ENCODE results near the gene RNU5D-1.

RNU5D-1 gene

GRCh38 chr1:44730741-44731512, at the start of gene RNU5D-1:
TSS of gene RNU5D-1 (minus strand) at chr1:44731170.
- no peak within 1 kb of the TSS for H3K4me3 ChIP-seq (ENCODE audit: low read depth, low read length)
- peak; percentile 75 for TF ChIP-seq CTCF (IDR thresholded peaks at IDR 0.05; ENCODE audit: borderline replicate concordance, insufficient read depth, low read depth, low read length)

GRCh38 chr1:44780583-44781121, 49.7 kb upstream of the RNU5D-1 start:
- TF ChIP-seq CTCF (IDR thresholded peaks at IDR 0.05; ENCODE audit: borderline replicate concordance, insufficient read depth, low read depth, low read length): no peak

GRCh38 chr1:44778705-44779576, 48.0 kb upstream of the RNU5D-1 start:
- H3K4me3 ChIP-seq (ENCODE audit: low read depth, low read length): no peak overlapping the region
- TF ChIP-seq CTCF (IDR thresholded peaks at IDR 0.05; ENCODE audit: borderline replicate concordance, insufficient read depth, low read depth, low read length): no peak

More at GRCh38 chr1:44780583-44781121, 49.7 kb upstream of the RNU5D-1 start:
- no peak overlapping the region for H3K4me3 ChIP-seq (ENCODE audit: low read depth, low read length)

GRCh38 chr1:44777969-44778635, 47.1 kb upstream of the RNU5D-1 start:
- TF ChIP-seq CTCF (IDR thresholded peaks at IDR 0.05; ENCODE audit: borderline replicate concordance, insufficient read depth, low read depth, low read length): no peak
- no peak overlapping the region for H3K4me3 ChIP-seq (ENCODE audit: low read depth, low read length)

GRCh38 chr1:44777547-44777946, 46.6 kb upstream of the RNU5D-1 start:
- TF ChIP-seq CTCF (IDR thresholded peaks at IDR 0.05; ENCODE audit: borderline replicate concordance, insufficient read depth, low read depth, low read length): no peak
- H3K4me3 ChIP-seq (ENCODE audit: low read depth, low read length): peak overlapping the region; percentile 98

GRCh38 chr1:44776730-44777068, 45.7 kb upstream of the RNU5D-1 start:
- peak overlapping the region; percentile 98 for H3K4me3 ChIP-seq (ENCODE audit: low read depth, low read length)
- no peak for TF ChIP-seq CTCF (IDR thresholded peaks at IDR 0.05; ENCODE audit: borderline replicate concordance, insufficient read depth, low read depth, low read length)
